Upper lobe of left lung (tissue), 4 donors: Measurements from ENCODE around the gene CRIP2.

Source experiments
- EP300 ChIP-seq, 4 donors: sonication (generic); formaldehyde crosslinking; IDR thresholded peaks; one replicate each; pipeline ENCODE4 v1.5.1; 2017; ENCODE audit warnings: antibody characterized with exemption in 4 of 4, control low read depth in 2 of 4
- POLR2A ChIP-seq, 4 donors: fragments of 450-650 bp; IDR thresholded peaks; one replicate each; pipeline ENCODE4 v1.5.1; 2016 to 2017; ENCODE audit warnings: antibody characterized with exemption in 4 of 4, mild to moderate bottlenecking in 2 of 4
- POLR2AphosphoS5 ChIP-seq, 2 donors: sonication (generic); formaldehyde crosslinking; IDR thresholded peaks; one replicate each; pipeline ENCODE4 v1.5.1; 2017; ENCODE audit warnings: antibody characterized with exemption in 2 of 2
- TF ChIP-seq, protein P1 (sequence below), 6 experiments: fragments of 450-650 bp in 4 of 6; fragments of 200-600 bp in 2 of 6; sonication (generic) in 2 of 6; IDR thresholded peaks; one replicate each; pipeline ENCODE4 v1.5.1; 2016 to 2019; ENCODE audit warnings: antibody characterized with exemption in 6 of 6

DNA sequence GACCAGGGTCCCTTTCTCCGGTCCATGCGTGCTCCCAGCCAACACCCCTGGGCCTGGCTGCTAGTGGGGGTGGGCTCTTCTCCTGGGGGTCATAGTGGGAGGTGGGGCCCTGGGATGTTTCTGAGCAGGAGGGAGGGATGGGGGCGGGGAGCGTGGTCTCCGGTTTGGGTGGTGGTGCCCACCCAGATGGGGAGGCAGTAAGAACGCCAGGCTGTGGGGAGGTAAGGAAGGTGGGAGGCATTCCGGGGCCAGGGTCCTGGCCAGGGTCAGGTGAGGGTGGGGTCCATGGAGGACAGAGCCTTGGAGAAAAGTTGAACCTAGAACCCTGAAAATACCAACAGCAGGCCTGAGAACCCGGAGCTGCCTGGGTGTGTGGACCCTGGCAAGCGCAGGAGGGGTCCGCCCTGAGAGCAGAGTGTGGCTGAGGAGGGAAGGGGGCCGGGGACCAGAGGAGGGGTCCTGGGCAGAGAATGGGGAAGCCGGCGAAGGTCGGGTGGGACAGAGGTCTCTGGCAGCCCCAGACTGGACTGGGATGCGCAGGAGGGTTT lies 5.7 kb downstream of the CRIP2 start:
- TF ChIP-seq, protein P1, sequence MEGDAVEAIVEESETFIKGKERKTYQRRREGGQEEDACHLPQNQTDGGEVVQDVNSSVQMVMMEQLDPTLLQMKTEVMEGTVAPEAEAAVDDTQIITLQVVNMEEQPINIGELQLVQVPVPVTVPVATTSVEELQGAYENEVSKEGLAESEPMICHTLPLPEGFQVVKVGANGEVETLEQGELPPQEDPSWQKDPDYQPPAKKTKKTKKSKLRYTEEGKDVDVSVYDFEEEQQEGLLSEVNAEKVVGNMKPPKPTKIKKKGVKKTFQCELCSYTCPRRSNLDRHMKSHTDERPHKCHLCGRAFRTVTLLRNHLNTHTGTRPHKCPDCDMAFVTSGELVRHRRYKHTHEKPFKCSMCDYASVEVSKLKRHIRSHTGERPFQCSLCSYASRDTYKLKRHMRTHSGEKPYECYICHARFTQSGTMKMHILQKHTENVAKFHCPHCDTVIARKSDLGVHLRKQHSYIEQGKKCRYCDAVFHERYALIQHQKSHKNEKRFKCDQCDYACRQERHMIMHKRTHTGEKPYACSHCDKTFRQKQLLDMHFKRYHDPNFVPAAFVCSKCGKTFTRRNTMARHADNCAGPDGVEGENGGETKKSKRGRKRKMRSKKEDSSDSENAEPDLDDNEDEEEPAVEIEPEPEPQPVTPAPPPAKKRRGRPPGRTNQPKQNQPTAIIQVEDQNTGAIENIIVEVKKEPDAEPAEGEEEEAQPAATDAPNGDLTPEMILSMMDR (IDR thresholded peaks at IDR 0.05) = no peak
- no peak for TF ChIP-seq POLR2A (IDR thresholded peaks at IDR 0.05)
- TF ChIP-seq POLR2AphosphoS5 (IDR thresholded peaks at IDR 0.05) = no peak
- no peak for TF ChIP-seq EP300 (IDR thresholded peaks at IDR 0.05)
